Keratinocyte (primary cell): ENCODE data around the gene CYTIP.

Experiments
- CTCF ChIP-seq, 3 experiments: IDR thresholded peaks in 1 of 3; conservative IDR thresholded peaks in 1 of 3; optimal IDR thresholded peaks in 1 of 3; 2 replicates in 2 of 3; 3 replicates in 1 of 3; pipeline versions ENCODE3 to v1.5.1; 2011; ENCODE audit warnings: low read length in 3 of 3, mild to moderate bottlenecking in 3 of 3, moderate library complexity in 2 of 3, control low read depth in 1 of 3, inconsistent platforms in 1 of 3; ENCODE audit not compliant: insufficient read depth in 2 of 3; ENCODE audit errors: extremely low read depth in 1 of 3
- EZH2 ChIP-seq: IDR thresholded peaks from one replicate; pipeline ENCODE4 v1.6.1; 2012; ENCODE audit warnings: inconsistent platforms, mild to moderate bottlenecking, low read length, moderate library complexity

- TF ChIP-seq CTCF (optimal IDR thresholded peaks at IDR 0.05 in 1 of 3, IDR thresholded peaks at IDR 0.05 in 1 of 3, conservative IDR thresholded peaks at IDR 0.05 in 1 of 3; ENCODE audit: extremely low read depth in 1 of 3, insufficient read depth in 2 of 3, low read length in 3 of 3) (no peak), EZH2 (no peak)
Observed at GRCh38 chr2:157476953-157477709, 33.2 kb upstream of the CYTIP start.
